Trophoblast cell (in vitro differentiated cells and primary cell): ENCODE results near the gene HESX1. TPM values are rescaled to one million over a fixed set of nuclear protein-coding genes. Genes with fewer than 3 reads are reported as not detected.

ENCODE experiments used
- DNase-seq, 2 donors: peaks; one replicate each; pipeline ENCODE4 v3.0.0-alpha.2; 2016
- H2AFZ ChIP-seq: 2 replicates; pipeline ENCODE4 v1.6.1; 2013; ENCODE audit warnings: low read length, moderate library complexity, mild to moderate bottlenecking; ENCODE audit not compliant: insufficient read depth, poor library complexity
- H2AK5ac ChIP-seq: 2 replicates; pipeline ENCODE4 v1.6.1; 2013; ENCODE audit warnings: mild to moderate bottlenecking, low read length
- H2BK120ac ChIP-seq: 2 replicates; pipeline ENCODE4 v1.6.1; 2013; ENCODE audit warnings: low read length, mild to moderate bottlenecking, moderate library complexity; ENCODE audit not compliant: insufficient read depth, poor library complexity
- H2BK12ac ChIP-seq: 2 replicates; pipeline ENCODE4 v1.6.1; 2013; ENCODE audit warnings: mild to moderate bottlenecking, low read length, moderate library complexity
- H2BK5ac ChIP-seq: 2 replicates; pipeline ENCODE4 v1.6.1; 2013; ENCODE audit warnings: low read length, low read depth, moderate library complexity, mild to moderate bottlenecking; ENCODE audit not compliant: poor library complexity
- H3K14ac ChIP-seq: 2 replicates; pipeline ENCODE4 v1.6.1; 2013; ENCODE audit warnings: mild to moderate bottlenecking, low read length
- H3K18ac ChIP-seq: 2 replicates; pipeline ENCODE4 v1.6.1; 2013; ENCODE audit warnings: mild to moderate bottlenecking, low read length
- H3K23ac ChIP-seq: 2 replicates; pipeline ENCODE4 v1.6.1; 2013; ENCODE audit warnings: low read length
- H3K27ac ChIP-seq: 2 replicates; pipeline ENCODE4 v1.5.1; 2013; ENCODE audit warnings: low read depth, mild to moderate bottlenecking, inconsistent platforms, low read length, moderate library complexity
- H3K27me3 ChIP-seq: 2 replicates; pipeline ENCODE4 v1.6.1; 2013; ENCODE audit warnings: inconsistent platforms, mild to moderate bottlenecking, low read length, moderate library complexity; ENCODE audit not compliant: insufficient read depth
- H3K36me3 ChIP-seq, 2 experiments: 1 replicate in 1 of 2; 2 replicates in 1 of 2; pipeline ENCODE4 v1.6.1; 2013; ENCODE audit warnings: low read length in 2 of 2, mild to moderate bottlenecking in 2 of 2, moderate library complexity in 1 of 2; ENCODE audit not compliant: insufficient read depth in 2 of 2, control insufficient read depth in 1 of 2
- H3K4ac ChIP-seq: 2 replicates; pipeline ENCODE4 v1.6.1; 2013; ENCODE audit warnings: low read depth, mild to moderate bottlenecking, low read length, moderate library complexity
- H3K4me1 ChIP-seq, 2 experiments: 1 replicate in 1 of 2; 2 replicates in 1 of 2; pipeline ENCODE4 v1.6.1; 2013; ENCODE audit warnings: low read length in 2 of 2, mild to moderate bottlenecking in 2 of 2, moderate library complexity in 1 of 2; ENCODE audit not compliant: insufficient read depth in 2 of 2, control insufficient read depth in 1 of 2
- H3K4me2 ChIP-seq: 2 replicates; pipeline ENCODE4 v1.6.1; 2013; ENCODE audit warnings: inconsistent platforms, mild to moderate bottlenecking, low read length, moderate library complexity
- H3K4me3 ChIP-seq: 2 replicates; pipeline ENCODE4 v1.5.1; 2013; ENCODE audit warnings: mild to moderate bottlenecking, low read depth, low read length, inconsistent platforms
- H3K79me1 ChIP-seq: one replicate; pipeline ENCODE4 v1.6.1; 2013; ENCODE audit warnings: low read length
- H3K79me2 ChIP-seq: 2 replicates; pipeline ENCODE4 v1.6.1; 2013; ENCODE audit warnings: low read length, mild to moderate bottlenecking; ENCODE audit not compliant: control insufficient read depth, insufficient read depth, poor library complexity
- H3K9ac ChIP-seq: 2 replicates; pipeline ENCODE4 v1.6.1; 2013; ENCODE audit warnings: mild to moderate bottlenecking, low read length
- H3K9me3 ChIP-seq: 2 replicates; pipeline ENCODE4 v1.6.1; 2013; ENCODE audit warnings: low read depth, mild to moderate bottlenecking, control low read depth, inconsistent platforms, low read length; ENCODE audit not compliant: insufficient read depth
- H4K12ac ChIP-seq: 2 replicates; pipeline ENCODE4 v1.6.1; 2013; ENCODE audit warnings: low read depth, mild to moderate bottlenecking, low read length, moderate library complexity
- H4K8ac ChIP-seq: 2 replicates; pipeline ENCODE4 v1.6.1; 2013; ENCODE audit warnings: low read depth, mild to moderate bottlenecking, low read length, moderate library complexity
- H4K91ac ChIP-seq: one replicate; pipeline ENCODE4 v1.6.1; 2013; ENCODE audit warnings: low read depth, mild to moderate bottlenecking, low read length, moderate library complexity
- WGBS: extraction: QIAGEN DNeasy Blood & Tissue Kit; methylation state at CpG from one replicate; pipeline ENCODE4 v1.1.7; 2013; ENCODE audit warnings: missing lambda C conversion rate; ENCODE audit not compliant: insufficient read length, insufficient coverage; ENCODE audit errors: extremely low coverage; 5-methylcytosine and 5-hydroxymethylcytosine counted together
- polyA plus RNA-seq: library from polyadenylated mRNA; stranded (reverse); fragments of 200-250 nt; gene quantifications from 2 replicates; pipeline ENCODE4 v1.2.3, GENCODE V29; 2013

The HESX1 gene
- 1.3 TPM in 2 replicates for polyA plus RNA-seq

DNA sequence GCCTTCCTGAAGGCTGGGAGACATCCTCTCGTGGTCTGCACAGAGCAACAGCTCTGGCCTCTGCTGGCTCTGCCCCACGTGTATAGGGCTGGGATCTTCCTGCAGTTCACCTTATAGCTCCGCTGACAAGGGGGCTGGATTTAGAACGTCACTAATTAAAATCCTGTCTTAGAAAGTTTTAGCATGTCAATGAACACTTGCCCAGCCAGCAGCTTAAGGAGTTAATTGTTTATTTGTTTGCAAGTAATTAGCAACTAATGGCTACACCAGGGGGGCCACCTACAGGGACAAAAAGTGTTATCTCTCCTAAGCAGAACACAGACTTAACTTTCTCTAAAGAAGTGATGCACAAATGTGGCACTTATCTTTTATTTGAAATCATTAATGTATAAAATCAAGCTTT, at the start of gene HESX1:
Gene HESX1, minus strand, starts transcription at position 84 of the 403 bp plus-strand sequence. Its CDS starts 60 bp downstream, at position 24.
- no peak within 1 kb of the TSS for H3K27ac ChIP-seq
- no CpG with 5 or more reads among the region's 4 CpGs for WGBS
- H3K36me3 ChIP-seq: no peaks in the 10 kb centered on the region
- H2BK12ac ChIP-seq: no peak within 1 kb of the TSS
- no peak within 1 kb of the TSS for H3K18ac ChIP-seq
- H2AK5ac ChIP-seq: no peak within 1 kb of the TSS
- H2BK120ac ChIP-seq: no peak within 1 kb of the TSS
- H3K9me3 ChIP-seq: no peaks in the 10 kb centered on the region
- H3K4me3 ChIP-seq: no peak within 1 kb of the TSS
- DNase-seq: no peak
- H2BK5ac ChIP-seq: no peak within 1 kb of the TSS
- no peak within 1 kb of the TSS for H2AFZ ChIP-seq
- no peaks in the 10 kb centered on the region for H3K79me2 ChIP-seq
- H4K12ac ChIP-seq: no peak within 1 kb of the TSS
- H3K79me1 ChIP-seq: peaks cover 1% of the 10 kb centered on the region
- no peaks in the 10 kb centered on the region for H3K4me1 ChIP-seq
- H4K8ac ChIP-seq: no peak within 1 kb of the TSS
- H3K27me3 ChIP-seq: no peaks in the 10 kb centered on the region
- H3K4me2 ChIP-seq: no peak within 1 kb of the TSS
- no peak within 1 kb of the TSS for H4K91ac ChIP-seq
- no peak within 1 kb of the TSS for H3K4ac ChIP-seq
- H3K9ac ChIP-seq: no peak within 1 kb of the TSS
- no peak within 1 kb of the TSS for H3K23ac ChIP-seq
- H3K14ac ChIP-seq: no peak within 1 kb of the TSS

DNA sequence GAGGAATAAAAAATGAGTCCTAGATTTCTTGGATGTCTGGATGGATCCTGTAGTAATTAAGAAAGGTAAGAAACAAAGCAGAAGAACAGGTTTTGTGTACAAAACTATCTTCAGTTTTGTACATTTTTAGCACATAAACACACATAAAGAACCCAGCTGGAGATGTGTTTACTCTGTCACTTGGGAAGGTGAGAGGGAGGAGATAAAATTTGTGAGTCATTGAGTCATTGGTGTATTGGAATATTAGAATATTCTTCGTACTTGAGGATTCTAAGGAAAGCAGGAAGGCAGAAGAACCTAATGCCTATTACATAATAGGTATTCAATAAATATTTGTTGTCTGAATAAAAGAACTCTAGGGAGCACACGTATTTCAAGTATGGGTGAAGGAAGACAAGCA, 45.2 kb upstream of the HESX1 start:
- Histone ChIP-seq H3K9me3 (no peaks in the 10 kb centered on the region), H3K18ac (no peak overlapping the region), H2AK5ac (no peak overlapping the region), H3K4me2 (no peak overlapping the region), H4K12ac (no peak overlapping the region), H4K91ac (no peak overlapping the region), H3K23ac (no peak overlapping the region), H3K27me3 (no peaks in the 10 kb centered on the region), H2BK5ac (no peak overlapping the region), H2AFZ (no peak overlapping the region), H4K8ac (no peak overlapping the region), H3K4me3 (no peak overlapping the region), H3K36me3 (peaks cover 8% of the 10 kb centered on the region in 2 experiments), H2BK12ac (no peak overlapping the region), H3K4me1 (no peaks in the 10 kb centered on the region), H3K79me1 (no peaks in the 10 kb centered on the region), H3K79me2 (no peaks in the 10 kb centered on the region), H2BK120ac (no peak overlapping the region), H3K14ac (no peak overlapping the region), H3K9ac (no peak overlapping the region), H3K27ac (no peak overlapping the region), H3K4ac (no peak overlapping the region)
- WGBS: no CpG with 5 or more reads among the region's 2 CpGs
- no peak for DNase-seq

DNA sequence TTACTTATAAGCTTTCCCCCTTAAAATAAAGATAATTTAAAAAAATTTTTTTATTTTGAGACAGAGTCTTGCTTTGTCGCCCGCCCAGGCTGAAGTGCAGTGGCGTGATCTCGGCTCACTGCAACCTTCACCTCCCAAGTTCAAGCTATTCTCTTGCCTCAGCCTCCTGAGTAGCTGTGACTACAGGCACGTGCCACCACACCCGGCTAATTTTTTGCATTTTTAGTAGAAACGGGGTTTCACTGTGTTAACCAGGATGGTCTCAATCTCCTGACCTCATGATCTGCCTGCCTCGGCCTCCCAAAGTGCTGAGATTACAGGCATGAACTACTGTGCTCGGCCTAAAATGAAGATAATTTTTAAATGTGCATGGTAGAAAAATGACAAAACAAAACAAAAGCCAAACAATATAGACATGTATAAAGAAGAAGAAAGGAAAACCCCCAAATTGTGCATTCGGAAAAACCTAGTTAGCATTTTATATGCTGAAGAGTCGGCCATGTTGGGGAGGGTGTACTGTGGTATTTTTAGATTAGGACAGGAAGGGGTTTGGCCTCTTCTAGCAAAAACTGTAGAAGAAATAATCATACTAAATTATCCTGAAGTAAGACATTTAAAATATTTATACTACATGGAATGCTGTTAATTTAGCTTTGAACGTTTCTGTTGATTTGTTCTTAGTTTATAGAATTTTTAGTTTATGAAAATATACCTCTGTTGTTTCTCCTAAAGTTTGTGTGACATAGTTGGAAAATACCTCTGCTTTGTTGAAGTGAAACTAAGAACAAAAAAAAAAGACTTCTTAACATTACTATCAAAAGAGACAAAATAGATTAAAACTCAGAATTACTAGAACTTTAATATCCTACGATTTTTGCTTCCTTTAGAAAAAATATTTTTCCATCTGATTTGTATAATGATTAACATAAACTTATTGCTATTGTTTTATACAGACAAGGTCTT, 35.1 kb upstream of the HESX1 start:
- no CpG with 5 or more reads among the region's 13 CpGs for WGBS
- Histone ChIP-seq H3K79me1 (no peaks in the 10 kb centered on the region), H4K8ac (no peak overlapping the region), H3K18ac (no peak overlapping the region), H3K23ac (no peak overlapping the region), H3K79me2 (no peaks in the 10 kb centered on the region), H2AFZ (no peak overlapping the region), H3K4me2 (no peak overlapping the region), H2BK12ac (no peak overlapping the region), H3K14ac (no peak overlapping the region), H3K4me1 (no peaks in the 10 kb centered on the region), H3K4me3 (no peak overlapping the region), H3K27me3 (no peaks in the 10 kb centered on the region), H3K27ac (no peak overlapping the region), H3K9me3 (no peaks in the 10 kb centered on the region), H3K36me3 (peaks cover 2 to 4% of the 10 kb centered on the region in 2 experiments), H4K91ac (no peak overlapping the region), H2AK5ac (no peak overlapping the region), H2BK5ac (no peak overlapping the region), H2BK120ac (no peak overlapping the region), H3K4ac (no peak overlapping the region), H4K12ac (no peak overlapping the region), H3K9ac (no peak overlapping the region)
- no peak for DNase-seq

DNA sequence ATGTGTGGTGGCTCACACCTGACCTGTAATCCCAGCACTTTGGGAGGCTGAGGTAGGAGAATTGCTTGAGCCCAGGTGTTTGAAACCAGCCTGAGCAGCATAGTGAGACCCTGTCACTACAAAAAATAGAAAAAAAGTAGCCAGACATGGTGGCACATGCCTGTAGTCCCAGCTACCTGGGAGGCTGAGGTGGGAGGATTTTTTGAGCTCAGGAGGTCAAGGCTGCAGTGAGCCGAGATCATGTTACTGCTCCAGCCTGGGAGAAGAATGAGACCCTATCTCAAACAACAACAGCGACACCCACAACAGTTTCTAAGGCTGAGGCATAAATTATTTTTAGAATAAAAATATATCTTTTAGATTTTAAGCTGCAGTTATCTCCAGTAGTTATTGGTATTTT, 34.0 kb upstream of the HESX1 start:
- Histone ChIP-seq H2BK12ac (no peak overlapping the region), H3K4me2 (no peak overlapping the region), H2BK5ac (no peak overlapping the region), H2AK5ac (no peak overlapping the region), H3K79me2 (no peaks in the 10 kb centered on the region), H3K14ac (no peak overlapping the region), H3K4me1 (peaks cover 0 to under 1% of the 10 kb centered on the region in 2 experiments), H3K27me3 (no peaks in the 10 kb centered on the region), H2BK120ac (no peak overlapping the region), H3K79me1 (no peaks in the 10 kb centered on the region), H3K9ac (no peak overlapping the region), H3K23ac (no peak overlapping the region), H4K91ac (no peak overlapping the region), H3K27ac (no peak overlapping the region), H4K8ac (no peak overlapping the region), H3K4ac (no peak overlapping the region), H4K12ac (no peak overlapping the region), H3K4me3 (no peak overlapping the region), H3K9me3 (no peaks in the 10 kb centered on the region), H3K18ac (no peak overlapping the region), H3K36me3 (peaks cover under 1 to 1% of the 10 kb centered on the region in 2 experiments), H2AFZ (no peak overlapping the region)
- WGBS: no CpG with 5 or more reads among the region's 2 CpGs
- DNase-seq: no peak
